GM18907 (cell line): ENCODE results near the gene GJC2.
A peak's percentile ranks its signal among the peaks of the same experiment; 100 is the strongest.

Experiments used
- ATAC-seq: cut with Tn5 transposase; IDR thresholded peaks from one replicate; pipeline ENCODE4 v1.9.1; 2021; ENCODE audit warnings: mild to moderate bottlenecking, moderate library complexity; ENCODE audit not compliant: unreplicated experiment

GJC2 gene

GRCh38 chr1:228156515-228156881 lies 6.8 kb downstream of the GJC2 start:
- ATAC-seq, result no peak

- no peak for ATAC-seq
Observed at GRCh38 chr1:228156941-228157728, 7.4 kb downstream of the GJC2 start.

- no peak for ATAC-seq
Observed at GRCh38 chr1:228157729-228158126, 8.0 kb downstream of the GJC2 start.

- no peak for ATAC-seq
Observed at GRCh38 chr1:228158151-228159007, 8.6 kb downstream of the GJC2 start.

DNA sequence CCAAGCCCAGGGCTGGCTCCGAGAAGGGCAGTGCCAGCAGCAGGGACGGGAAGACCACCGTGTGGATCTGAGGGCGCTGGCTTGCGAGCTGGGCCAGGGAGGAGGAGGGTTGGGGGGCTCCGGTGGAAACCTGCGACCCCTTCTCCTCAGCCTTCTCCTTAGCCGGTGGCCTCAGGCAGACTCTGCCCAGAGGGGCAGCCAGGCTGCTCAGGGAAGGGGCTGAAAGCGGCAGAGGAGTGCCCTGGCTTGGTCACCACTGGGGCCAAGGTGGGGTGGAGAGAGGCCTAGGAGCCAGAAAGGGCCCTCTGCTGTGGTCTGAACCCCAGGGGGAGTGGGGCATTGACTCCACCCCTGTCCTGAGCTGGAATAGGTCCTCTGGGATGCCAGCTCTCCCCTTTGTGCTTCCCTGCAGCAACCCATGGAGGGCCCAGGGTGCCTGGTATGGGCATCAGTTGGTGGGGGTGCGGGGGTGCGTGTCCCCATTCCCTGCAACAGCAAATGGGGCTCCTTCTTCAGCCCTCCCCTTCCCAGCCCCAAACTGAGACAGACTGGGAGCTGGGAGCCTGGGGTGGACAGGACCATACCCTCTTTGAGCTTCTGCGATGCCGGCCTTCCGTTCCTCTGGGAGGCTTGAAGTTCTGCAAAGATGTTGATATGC lies 9.4 kb downstream of the GJC2 start:
- no peak for ATAC-seq

DNA sequence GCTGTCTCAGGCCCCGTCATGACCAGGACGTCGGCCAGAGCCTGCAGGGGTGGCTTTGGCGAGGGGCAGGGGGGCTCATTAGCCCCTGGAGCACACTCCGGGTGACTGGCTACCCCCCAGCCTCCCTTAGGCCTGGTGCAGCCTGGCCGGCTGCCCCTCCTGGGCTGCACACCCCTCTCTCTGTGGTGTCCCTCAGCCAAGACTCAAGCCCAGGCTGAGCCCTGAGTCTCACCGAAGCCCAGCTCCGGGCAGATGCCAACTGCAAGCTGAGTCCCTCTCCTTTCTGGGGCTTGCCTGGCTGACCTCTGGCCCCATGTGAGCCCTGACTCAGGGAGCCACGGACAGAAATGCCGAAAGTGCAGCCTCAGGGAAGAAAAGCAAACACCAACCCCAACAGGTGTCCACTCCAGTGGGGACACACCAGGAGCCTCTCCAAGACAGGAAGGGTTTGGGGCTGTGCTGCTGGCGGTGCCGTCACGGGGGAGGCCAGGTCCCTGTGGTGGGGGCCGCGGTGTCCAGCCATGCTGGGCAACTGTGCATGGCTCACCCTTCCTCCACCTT lies 10.6 kb downstream of the GJC2 start:
- no peak for ATAC-seq

- ATAC-seq, result no peak
Observed at GRCh38 chr1:228161362-228161761, 11.6 kb downstream of the GJC2 start.

DNA sequence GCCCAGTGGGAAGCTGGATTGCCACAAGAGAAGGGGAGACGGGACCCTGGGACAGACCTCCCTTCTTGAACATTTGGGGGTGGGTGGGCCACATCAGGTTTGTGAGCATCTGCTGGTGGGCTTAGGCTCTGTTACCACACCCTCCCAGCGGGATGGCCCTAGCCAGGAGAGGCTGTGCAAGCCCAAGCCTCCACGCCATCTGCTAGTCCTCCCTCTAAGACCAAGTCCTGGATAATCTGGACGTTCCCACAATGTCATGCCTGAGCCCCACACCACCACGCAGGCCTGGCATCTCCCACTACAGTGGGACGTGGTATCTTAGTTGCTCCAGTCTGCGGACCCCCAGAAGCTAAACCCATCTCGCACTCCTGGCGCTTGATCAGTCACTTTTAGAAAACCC lies 12.1 kb downstream of the GJC2 start:
- no peak for ATAC-seq

GRCh38 chr1:228162286-228163006 lies 12.7 kb downstream of the GJC2 start:
- no peak for ATAC-seq

DNA sequence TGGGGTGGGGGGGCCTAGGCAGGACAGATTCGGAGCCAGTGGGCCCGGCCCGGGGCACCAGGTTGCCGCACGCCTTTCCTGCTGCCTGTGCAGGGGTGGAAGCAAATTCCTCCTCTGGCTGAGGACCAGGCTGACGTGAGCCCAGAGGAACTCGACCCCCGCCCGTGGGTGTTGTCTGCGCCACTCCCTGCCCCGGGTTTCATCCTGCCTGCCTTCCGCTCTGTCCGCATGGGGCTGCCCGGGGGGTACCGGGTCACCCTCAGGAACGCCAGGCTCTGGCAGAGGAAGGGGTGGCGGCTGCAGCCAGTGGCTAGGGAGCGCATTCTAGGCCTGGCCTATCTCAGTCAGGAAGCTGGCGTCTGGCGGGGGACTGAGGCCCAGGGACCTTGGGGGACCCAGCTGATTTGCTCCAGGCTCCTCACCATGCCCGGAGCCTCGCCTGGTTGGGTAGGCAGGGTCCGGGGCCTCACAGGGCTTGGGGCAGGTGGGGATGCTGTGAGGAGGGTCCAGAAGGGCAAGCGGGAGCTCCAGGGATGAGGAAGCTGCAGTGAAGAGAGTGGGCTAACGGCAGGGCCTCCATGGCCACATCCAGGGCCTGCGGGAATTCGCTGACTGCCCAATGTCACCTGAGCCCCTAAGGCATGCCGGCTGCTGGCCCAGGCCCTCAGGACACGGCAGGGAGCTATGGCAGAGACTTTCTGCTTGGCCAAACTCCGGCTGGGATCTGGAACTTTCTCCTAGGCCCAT lies 13.4 kb downstream of the GJC2 start:
- ATAC-seq, result no peak

GRCh38 chr1:228163776-228164519 lies 14.2 kb downstream of the GJC2 start:
- ATAC-seq, result no peak

GRCh38 chr1:228164561-228165371 lies 15.0 kb downstream of the GJC2 start:
- ATAC-seq, result no peak

GRCh38 chr1:228165372-228166169 lies 15.8 kb downstream of the GJC2 start, which contains the start of gene IBA57:
Gene IBA57 (plus strand): TSS chr1:228165804. CDS start chr1:228165817, 13 bp downstream.
- peak; percentile 86 for ATAC-seq

GRCh38 chr1:228166170-228166936 lies 16.6 kb downstream of the GJC2 start:
- peak; percentile 24 for ATAC-seq

- no peak for ATAC-seq
Observed at GRCh38 chr1:228168563-228169270, 19.0 kb downstream of the GJC2 start.

- no peak for ATAC-seq
Observed at GRCh38 chr1:228169345-228169744, 19.6 kb downstream of the GJC2 start.
